Neural cell (in vitro differentiated cells): ENCODE measurements around the gene PIP4K2C. TPM values are rescaled to one million over a fixed set of nuclear protein-coding genes. Genes with fewer than 3 reads are reported as not detected.

Experiments used
- H2AFZ ChIP-seq: fragments of 200-600, 300-800 bp; sonication (generic), shearing (Covaris generic); 2 replicates; pipeline ENCODE4 v1.6.0; 2014; ENCODE audit warnings: low read depth, mild to moderate bottlenecking, antibody characterized with exemption, low read length, moderate library complexity
- H3F3A ChIP-seq: fragments of 200-600 bp; shearing (Covaris generic); 2 replicates; pipeline ENCODE4 v1.6.1; 2016; ENCODE audit warnings: mild to moderate bottlenecking, moderate library complexity, mixed read lengths, antibody characterized with exemption, low read length; ENCODE audit not compliant: insufficient read depth, poor library complexity, severe bottlenecking
- H3K27ac ChIP-seq: fragments of 200-600, 300-800 bp; sonication (generic), shearing (Covaris generic); 2 replicates; pipeline ENCODE4 v1.5.1; 2014; ENCODE audit warnings: mild to moderate bottlenecking, low read length, moderate library complexity
- H3K27me3 ChIP-seq: fragments of 300-800, 200-600 bp; sonication (generic), shearing (Covaris generic); 2 replicates; pipeline ENCODE4 v1.6.0; 2014; ENCODE audit warnings: mild to moderate bottlenecking, low read depth, low read length, moderate library complexity; ENCODE audit not compliant: insufficient read depth
- H3K36me3 ChIP-seq: fragments of 300-800, 200-600 bp; sonication (generic), shearing (Covaris generic); 2 replicates; pipeline ENCODE4 v1.5.1; 2014; ENCODE audit warnings: mild to moderate bottlenecking, antibody characterized with exemption, low read length, moderate library complexity; ENCODE audit not compliant: insufficient read depth
- H3K4me2 ChIP-seq: fragments of 300-800, 200-600 bp; sonication (generic), shearing (Covaris generic); 2 replicates; pipeline ENCODE4 v1.6.0; 2014; ENCODE audit warnings: mild to moderate bottlenecking, low read length
- H3K4me3 ChIP-seq: fragments of 300-800, 200-600 bp; sonication (generic), shearing (Covaris generic); 2 replicates; pipeline ENCODE4 v1.5.1; 2014; ENCODE audit warnings: mild to moderate bottlenecking, low read length, moderate library complexity
- H3K79me2 ChIP-seq: fragments of 200-600 bp; shearing (Covaris generic); replicated peaks from 2 replicates; pipeline ENCODE4 v1.6.0; 2014; ENCODE audit warnings: mild to moderate bottlenecking, low read length, moderate library complexity; ENCODE audit not compliant: insufficient read depth
- H3K9ac ChIP-seq: fragments of 300-800, 200-600 bp; sonication (generic), shearing (Covaris generic); 2 replicates; pipeline ENCODE4 v1.6.1; 2016; ENCODE audit warnings: mild to moderate bottlenecking, low read length, mixed read lengths
- H3K9me2 ChIP-seq: fragments of 200-600 bp; shearing (Covaris generic); 2 replicates; pipeline ENCODE4 v1.6.1; 2016; ENCODE audit warnings: mild to moderate bottlenecking, low read length, mixed read lengths; ENCODE audit not compliant: insufficient read depth
- H3K9me3 ChIP-seq: fragments of 200-600, 300-800 bp; sonication (generic), shearing (Covaris generic); 2 replicates; pipeline ENCODE4 v1.6.1; 2016; ENCODE audit warnings: mild to moderate bottlenecking, mixed run types, low read length, moderate library complexity, mixed read lengths
- H4K20me1 ChIP-seq: fragments of 200-600 bp; shearing (Covaris generic); 2 replicates; pipeline ENCODE4 v1.6.1; 2016; ENCODE audit warnings: mild to moderate bottlenecking, mixed run types; ENCODE audit not compliant: insufficient read depth
- EP300 ChIP-seq: fragments of 450-650 bp; conservative IDR thresholded peaks from 2 replicates; pipeline ENCODE4 v1.6.1; 2014; ENCODE audit warnings: antibody characterized with exemption, mild to moderate bottlenecking, moderate library complexity; ENCODE audit not compliant: poor library complexity, severe bottlenecking
- EZH2 ChIP-seq: fragments of 200-600, 300-800 bp; shearing (Covaris generic), sonication (generic); IDR thresholded peaks from 2 replicates; pipeline ENCODE4 v1.6.1; 2014; ENCODE audit warnings: antibody characterized with exemption, low read length, borderline replicate concordance, mild to moderate bottlenecking; ENCODE audit not compliant: insufficient read depth, poor library complexity, severe bottlenecking
- MXI1 ChIP-seq: fragments of 450-650 bp; conservative IDR thresholded peaks from 2 replicates; pipeline ENCODE4 v1.6.1; 2014; ENCODE audit warnings: antibody characterized with exemption, mild to moderate bottlenecking; ENCODE audit not compliant: poor library complexity, severe bottlenecking
- POLR2AphosphoS5 ChIP-seq: IDR thresholded peaks from 2 replicates; pipeline ENCODE4 v1.6.1; 2012
- RAD21 ChIP-seq: fragments of 450-650 bp; conservative IDR thresholded peaks from 2 replicates; pipeline ENCODE4 v1.6.1; 2014; ENCODE audit warnings: antibody characterized with exemption, mild to moderate bottlenecking, moderate library complexity
- SMC3 ChIP-seq: fragments of 450-650 bp; conservative IDR thresholded peaks from 2 replicates; pipeline ENCODE4 v1.6.1; 2014; ENCODE audit warnings: antibody characterized with exemption, mild to moderate bottlenecking, moderate library complexity; ENCODE audit not compliant: poor library complexity
- TAF1 ChIP-seq: IDR thresholded peaks from 2 replicates; pipeline ENCODE4 v1.6.1; 2012; ENCODE audit warnings: low read depth
- polyA plus RNA-seq: library from polyadenylated mRNA; depleted of rRNA; stranded (reverse); fragments of >200 nt; gene quantifications from 2 replicates; pipeline ENCODE4 v1.2.3, GENCODE V29; 2014
- TF ChIP-seq, protein P1 (sequence below): IDR thresholded peaks from 2 replicates; pipeline ENCODE4 v1.6.1; 2012; ENCODE audit warnings: borderline replicate concordance
- TF ChIP-seq, protein P2 (sequence below): fragments of 450-650 bp; IDR thresholded peaks from 2 replicates; pipeline ENCODE4 v1.5.1; 2014; ENCODE audit warnings: antibody characterized with exemption, mild to moderate bottlenecking, moderate library complexity; ENCODE audit not compliant: poor library complexity, severe bottlenecking

Gene PIP4K2C
- polyA plus RNA-seq, 1 donor from 2014 or later = 22.1 TPM

DNA sequence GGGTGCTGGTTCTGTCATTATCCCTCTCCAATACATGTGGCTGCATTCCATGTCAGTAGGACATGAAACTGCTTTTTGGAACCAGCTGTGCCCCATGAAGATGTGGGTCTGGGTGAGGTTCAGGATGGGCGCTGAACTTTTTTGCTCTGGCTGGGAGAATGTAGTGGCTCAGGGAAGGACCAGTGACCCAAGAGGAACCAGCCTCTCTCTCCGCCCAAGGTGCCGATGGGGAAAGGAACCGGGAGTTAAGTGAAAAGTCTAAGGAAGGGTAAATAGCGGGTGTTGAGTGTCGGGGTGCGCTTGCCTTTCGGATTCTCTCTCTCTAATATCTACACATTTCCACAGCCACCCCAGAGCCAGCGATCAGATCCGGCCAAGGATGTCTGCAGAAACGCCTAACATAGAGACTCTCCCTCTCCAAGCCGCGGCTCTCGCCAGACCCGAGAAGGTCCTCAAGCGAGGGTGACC lies 28.0 kb downstream of the PIP4K2C start:
- Histone ChIP-seq H3K9me2 (no peaks in the 10 kb centered on the region), H2AFZ (no peak overlapping the region), H4K20me1 (no peaks in the 10 kb centered on the region), H3K9ac (no peak overlapping the region), H3K36me3 (no peaks in the 10 kb centered on the region), H3K4me3 (no peak overlapping the region), H3K79me2 (no peaks in the 10 kb centered on the region), H3K4me2 (no peak overlapping the region), H3K27me3 (peaks cover 61% of the 10 kb centered on the region), H3K27ac (no peak overlapping the region), H3K9me3 (no peaks in the 10 kb centered on the region), H3F3A (no peaks in the 10 kb centered on the region)
- TF ChIP-seq, protein P1, sequence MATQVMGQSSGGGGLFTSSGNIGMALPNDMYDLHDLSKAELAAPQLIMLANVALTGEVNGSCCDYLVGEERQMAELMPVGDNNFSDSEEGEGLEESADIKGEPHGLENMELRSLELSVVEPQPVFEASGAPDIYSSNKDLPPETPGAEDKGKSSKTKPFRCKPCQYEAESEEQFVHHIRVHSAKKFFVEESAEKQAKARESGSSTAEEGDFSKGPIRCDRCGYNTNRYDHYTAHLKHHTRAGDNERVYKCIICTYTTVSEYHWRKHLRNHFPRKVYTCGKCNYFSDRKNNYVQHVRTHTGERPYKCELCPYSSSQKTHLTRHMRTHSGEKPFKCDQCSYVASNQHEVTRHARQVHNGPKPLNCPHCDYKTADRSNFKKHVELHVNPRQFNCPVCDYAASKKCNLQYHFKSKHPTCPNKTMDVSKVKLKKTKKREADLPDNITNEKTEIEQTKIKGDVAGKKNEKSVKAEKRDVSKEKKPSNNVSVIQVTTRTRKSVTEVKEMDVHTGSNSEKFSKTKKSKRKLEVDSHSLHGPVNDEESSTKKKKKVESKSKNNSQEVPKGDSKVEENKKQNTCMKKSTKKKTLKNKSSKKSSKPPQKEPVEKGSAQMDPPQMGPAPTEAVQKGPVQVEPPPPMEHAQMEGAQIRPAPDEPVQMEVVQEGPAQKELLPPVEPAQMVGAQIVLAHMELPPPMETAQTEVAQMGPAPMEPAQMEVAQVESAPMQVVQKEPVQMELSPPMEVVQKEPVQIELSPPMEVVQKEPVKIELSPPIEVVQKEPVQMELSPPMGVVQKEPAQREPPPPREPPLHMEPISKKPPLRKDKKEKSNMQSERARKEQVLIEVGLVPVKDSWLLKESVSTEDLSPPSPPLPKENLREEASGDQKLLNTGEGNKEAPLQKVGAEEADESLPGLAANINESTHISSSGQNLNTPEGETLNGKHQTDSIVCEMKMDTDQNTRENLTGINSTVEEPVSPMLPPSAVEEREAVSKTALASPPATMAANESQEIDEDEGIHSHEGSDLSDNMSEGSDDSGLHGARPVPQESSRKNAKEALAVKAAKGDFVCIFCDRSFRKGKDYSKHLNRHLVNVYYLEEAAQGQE = no peak
- no peak for TF ChIP-seq RAD21
- no peak for TF ChIP-seq SMC3
- no peak for TF ChIP-seq TAF1
- no peak for TF ChIP-seq MXI1
- no peak for TF ChIP-seq EZH2
- TF ChIP-seq EP300 = no peak
- no peak for TF ChIP-seq POLR2AphosphoS5
- TF ChIP-seq, protein P2, sequence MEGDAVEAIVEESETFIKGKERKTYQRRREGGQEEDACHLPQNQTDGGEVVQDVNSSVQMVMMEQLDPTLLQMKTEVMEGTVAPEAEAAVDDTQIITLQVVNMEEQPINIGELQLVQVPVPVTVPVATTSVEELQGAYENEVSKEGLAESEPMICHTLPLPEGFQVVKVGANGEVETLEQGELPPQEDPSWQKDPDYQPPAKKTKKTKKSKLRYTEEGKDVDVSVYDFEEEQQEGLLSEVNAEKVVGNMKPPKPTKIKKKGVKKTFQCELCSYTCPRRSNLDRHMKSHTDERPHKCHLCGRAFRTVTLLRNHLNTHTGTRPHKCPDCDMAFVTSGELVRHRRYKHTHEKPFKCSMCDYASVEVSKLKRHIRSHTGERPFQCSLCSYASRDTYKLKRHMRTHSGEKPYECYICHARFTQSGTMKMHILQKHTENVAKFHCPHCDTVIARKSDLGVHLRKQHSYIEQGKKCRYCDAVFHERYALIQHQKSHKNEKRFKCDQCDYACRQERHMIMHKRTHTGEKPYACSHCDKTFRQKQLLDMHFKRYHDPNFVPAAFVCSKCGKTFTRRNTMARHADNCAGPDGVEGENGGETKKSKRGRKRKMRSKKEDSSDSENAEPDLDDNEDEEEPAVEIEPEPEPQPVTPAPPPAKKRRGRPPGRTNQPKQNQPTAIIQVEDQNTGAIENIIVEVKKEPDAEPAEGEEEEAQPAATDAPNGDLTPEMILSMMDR = no peak

DNA sequence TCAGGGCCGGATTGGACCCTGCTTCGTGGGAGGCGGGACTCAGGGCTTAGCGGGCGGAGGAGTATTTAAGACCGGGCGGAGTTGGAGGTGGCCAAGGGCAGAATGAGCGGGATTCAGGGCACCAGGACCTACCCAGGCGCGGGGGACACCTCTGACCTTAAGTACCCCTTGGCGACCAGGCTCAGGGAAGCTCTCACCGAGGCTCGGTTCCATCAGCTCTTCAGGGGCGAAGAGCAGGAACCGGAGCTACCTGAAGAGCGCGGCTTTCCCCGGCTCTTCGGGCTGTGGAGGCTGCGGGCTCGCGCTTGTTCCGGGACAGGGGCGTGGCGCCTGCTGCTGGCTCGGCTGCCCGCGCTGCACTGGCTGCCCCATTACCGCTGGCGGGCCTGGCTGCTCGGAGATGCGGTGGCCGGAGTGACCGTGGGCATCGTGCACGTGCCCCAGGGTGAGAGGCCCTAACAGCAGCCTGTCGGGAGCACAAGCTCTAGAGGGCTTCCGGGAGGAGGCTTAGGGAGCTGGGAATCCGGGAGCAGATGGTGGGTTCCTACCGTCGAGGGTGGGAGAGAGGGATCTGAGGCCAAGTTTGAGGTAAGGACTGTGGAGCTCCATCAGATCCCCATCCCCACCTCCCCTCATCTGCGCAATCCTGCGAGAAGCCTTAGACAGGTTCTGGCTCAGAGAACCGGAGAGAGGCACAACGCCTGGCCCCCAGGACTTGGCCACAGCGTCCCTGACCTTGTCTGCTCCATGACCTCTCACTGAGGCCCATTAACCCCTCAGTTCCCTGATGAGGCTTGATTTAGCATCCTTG lies 28.6 kb downstream of the PIP4K2C start:
- no peaks in the 10 kb centered on the region for H3K9me2 ChIP-seq
- no peak overlapping the region for H3K4me2 ChIP-seq
- no peak overlapping the region for H2AFZ ChIP-seq
- no peak overlapping the region for H3K4me3 ChIP-seq
- no peak overlapping the region for H3K9ac ChIP-seq
- no peak overlapping the region for H3K27ac ChIP-seq
- H4K20me1 ChIP-seq = no peaks in the 10 kb centered on the region
- H3F3A ChIP-seq = no peaks in the 10 kb centered on the region
- peaks cover 66% of the 10 kb centered on the region for H3K27me3 ChIP-seq
- no peaks in the 10 kb centered on the region for H3K9me3 ChIP-seq
- H3K36me3 ChIP-seq = no peaks in the 10 kb centered on the region
- no peaks in the 10 kb centered on the region for H3K79me2 ChIP-seq
- TF ChIP-seq TAF1 (no peak), EP300 (no peak), SMC3 (no peak), RAD21 (no peak), MXI1 (no peak), EZH2 (no peak)
- TF ChIP-seq, protein P2 = no peak
- TF ChIP-seq, protein P1 = no peak
